ENCODE measurements around the gene TBC1D22A. TPM values are rescaled to one million over a fixed set of nuclear protein-coding genes. Genes with fewer than 3 reads are reported as not detected.

Gene TBC1D22A
- total and polyA plus RNA-seq, 4 donors: 4.1 to 12.4 (median 8.4) TPM

DNA sequence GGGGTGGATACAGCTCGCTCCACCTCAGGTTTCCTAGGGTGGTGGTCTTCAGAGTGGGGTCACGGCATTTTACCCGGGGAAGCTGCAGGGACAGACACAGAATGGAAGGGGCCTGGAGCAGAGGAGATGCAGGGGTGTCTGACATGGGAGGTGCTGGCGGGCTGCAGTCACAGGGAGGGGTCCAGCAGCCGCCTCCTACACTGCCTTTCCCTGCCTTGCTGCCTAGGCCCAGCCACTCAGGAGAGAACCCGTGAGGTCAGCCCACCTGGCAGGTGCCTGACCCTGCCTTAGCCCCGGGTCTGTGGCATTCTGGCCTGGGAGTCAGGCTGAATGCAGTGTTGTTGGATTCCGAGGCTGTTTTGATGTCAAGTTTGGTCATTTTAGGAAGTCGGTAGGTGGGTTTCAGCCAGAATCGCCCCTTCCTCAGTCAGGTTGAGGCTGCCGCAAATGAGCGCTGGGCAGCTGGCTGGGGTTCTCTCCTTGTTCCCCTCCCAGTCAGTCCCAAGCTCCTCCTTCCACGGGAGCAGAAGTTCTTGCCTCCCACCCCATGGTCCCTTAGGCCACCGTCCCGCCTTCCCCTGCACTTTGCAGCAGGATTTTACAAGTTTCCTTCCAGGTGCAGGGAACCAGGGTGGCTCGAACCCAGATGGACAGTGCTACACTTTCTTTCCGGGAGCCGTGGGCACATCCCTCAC lies 294.5 kb downstream of the TBC1D22A start:
- DNase-seq (ENCODE audit: low spot score): no peak

More for the DNA sequence above, 294.5 kb downstream of the TBC1D22A start:
- Histone ChIP-seq H3K9ac (ENCODE audit: low read depth in 1 of 2, low read length in 2 of 2) (no peak overlapping the region), H3K4me3 (ENCODE audit: low read depth in 1 of 3, low read length in 3 of 3) (no peak overlapping the region), H3K27me3 (ENCODE audit: control insufficient read depth in 4 of 4, insufficient read depth in 4 of 4, low read length in 3 of 4) (no peaks in the 10 kb centered on the region), H3K27ac (ENCODE audit: low read depth in 1 of 2, low read length in 2 of 2) (no peak overlapping the region), H3K36me3 (ENCODE audit: control insufficient read depth in 4 of 4, insufficient read depth in 3 of 4, low read depth in 1 of 4, low read length in 3 of 4) (peaks cover 0 to 9% (median 1%) of the 10 kb centered on the region in 4 donors), H3K9me3 (ENCODE audit: control insufficient read depth in 4 of 4, low read length in 3 of 4) (no peaks in the 10 kb centered on the region), H3K4me1 (ENCODE audit: control insufficient read depth in 4 of 4, insufficient read depth in 4 of 4, low read length in 3 of 4) (no peaks in the 10 kb centered on the region)
- TF ChIP-seq, protein P1, sequence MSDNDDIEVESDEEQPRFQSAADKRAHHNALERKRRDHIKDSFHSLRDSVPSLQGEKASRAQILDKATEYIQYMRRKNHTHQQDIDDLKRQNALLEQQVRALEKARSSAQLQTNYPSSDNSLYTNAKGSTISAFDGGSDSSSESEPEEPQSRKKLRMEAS (IDR thresholded peaks at IDR 0.05): no peak
- no peak for TF ChIP-seq YY1 (IDR thresholded peaks at IDR 0.05)
- no peak for TF ChIP-seq ZBTB33 (IDR thresholded peaks at IDR 0.05)
- TF ChIP-seq NR2F2 (IDR thresholded peaks at IDR 0.05): no peak
- no peak for TF ChIP-seq REST (IDR thresholded peaks at IDR 0.05)
- TF ChIP-seq FOXA1 (IDR thresholded peaks at IDR 0.05): no peak
- no peak for TF ChIP-seq TAF1 (conservative IDR thresholded peaks at IDR 0.05)
- no peak for TF ChIP-seq JUND (IDR thresholded peaks at IDR 0.05)
- TF ChIP-seq FOXA2 (IDR thresholded peaks at IDR 0.05): no peak
- no peak for TF ChIP-seq GABPA (IDR thresholded peaks at IDR 0.05 in 1 of 2, conservative IDR thresholded peaks at IDR 0.05 in 1 of 2)
- TF ChIP-seq, protein P2, sequence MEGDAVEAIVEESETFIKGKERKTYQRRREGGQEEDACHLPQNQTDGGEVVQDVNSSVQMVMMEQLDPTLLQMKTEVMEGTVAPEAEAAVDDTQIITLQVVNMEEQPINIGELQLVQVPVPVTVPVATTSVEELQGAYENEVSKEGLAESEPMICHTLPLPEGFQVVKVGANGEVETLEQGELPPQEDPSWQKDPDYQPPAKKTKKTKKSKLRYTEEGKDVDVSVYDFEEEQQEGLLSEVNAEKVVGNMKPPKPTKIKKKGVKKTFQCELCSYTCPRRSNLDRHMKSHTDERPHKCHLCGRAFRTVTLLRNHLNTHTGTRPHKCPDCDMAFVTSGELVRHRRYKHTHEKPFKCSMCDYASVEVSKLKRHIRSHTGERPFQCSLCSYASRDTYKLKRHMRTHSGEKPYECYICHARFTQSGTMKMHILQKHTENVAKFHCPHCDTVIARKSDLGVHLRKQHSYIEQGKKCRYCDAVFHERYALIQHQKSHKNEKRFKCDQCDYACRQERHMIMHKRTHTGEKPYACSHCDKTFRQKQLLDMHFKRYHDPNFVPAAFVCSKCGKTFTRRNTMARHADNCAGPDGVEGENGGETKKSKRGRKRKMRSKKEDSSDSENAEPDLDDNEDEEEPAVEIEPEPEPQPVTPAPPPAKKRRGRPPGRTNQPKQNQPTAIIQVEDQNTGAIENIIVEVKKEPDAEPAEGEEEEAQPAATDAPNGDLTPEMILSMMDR (IDR thresholded peaks at IDR 0.05; ENCODE audit: low read depth, low read length, missing input control): no peak
- no peak for TF ChIP-seq HNF4A (conservative IDR thresholded peaks at IDR 0.05)
- no peak for TF ChIP-seq HNF4G (IDR thresholded peaks at IDR 0.05)
- TF ChIP-seq, protein P3, sequence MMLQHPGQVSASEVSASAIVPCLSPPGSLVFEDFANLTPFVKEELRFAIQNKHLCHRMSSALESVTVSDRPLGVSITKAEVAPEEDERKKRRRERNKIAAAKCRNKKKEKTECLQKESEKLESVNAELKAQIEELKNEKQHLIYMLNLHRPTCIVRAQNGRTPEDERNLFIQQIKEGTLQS (IDR thresholded peaks at IDR 0.05): no peak
- TF ChIP-seq SP1 (IDR thresholded peaks at IDR 0.05): no peak
- TF ChIP-seq RAD21 (IDR thresholded peaks at IDR 0.05): no peak
- TF ChIP-seq EGR1 (IDR thresholded peaks at IDR 0.05; ENCODE audit: low read depth in 2 of 2): no peak
- TF ChIP-seq RXRA (IDR thresholded peaks at IDR 0.05): no peak
- 96% methylated on average over 18 of the region's 18 CpGs for WGBS
